Ovary (tissue), 3 donors: Measurements from ENCODE around the gene SRSF7.
"Not testable (repeated sequence)": the region's sequence is repeated elsewhere in the genome, so short reads cannot be mapped to it uniquely, and the experiment has no call there.

Experiments used
- CTCF ChIP-seq, 3 donors: fragments of 450-650 bp in 2 of 3; fragments of 200-600 bp in 1 of 3; IDR thresholded peaks; one replicate each; pipeline versions ENCODE4 v1.5.1 to v1.8.0; 2016 to 2022; ENCODE audit warnings: antibody characterized with exemption in 3 of 3, mild to moderate bottlenecking in 1 of 3
- EP300 ChIP-seq: sonication (generic); formaldehyde crosslinking; IDR thresholded peaks from one replicate; pipeline ENCODE4 v1.6.1; 2017; ENCODE audit warnings: antibody characterized with exemption
- POLR2A ChIP-seq: fragments of 450-650 bp; IDR thresholded peaks from one replicate; pipeline ENCODE4 v1.6.1; 2017; ENCODE audit warnings: antibody characterized with exemption, mild to moderate bottlenecking, moderate library complexity
- donor health status: DM: no; HTN: no; CAD: no.

GRCh38 chr2:38737000-38737698, 14.0 kb downstream of the SRSF7 start:
- not testable (repeated sequence) for TF ChIP-seq POLR2A; CTCF (IDR thresholded peaks at IDR 0.05); EP300
